ENCODE measurements around the gene ROCK2. TPM values are rescaled to one million over a fixed set of nuclear protein-coding genes. Genes with fewer than 3 reads are reported as not detected.
A peak's percentile ranks its signal among the peaks of the same experiment; 100 is the strongest.

The ROCK2 gene
- total and polyA plus RNA-seq, 2 of the 13 experiments (the other 11 are each of a cell fraction or from before 2014, with no cell fraction given) = 38.1 to 119 TPM

DNA sequence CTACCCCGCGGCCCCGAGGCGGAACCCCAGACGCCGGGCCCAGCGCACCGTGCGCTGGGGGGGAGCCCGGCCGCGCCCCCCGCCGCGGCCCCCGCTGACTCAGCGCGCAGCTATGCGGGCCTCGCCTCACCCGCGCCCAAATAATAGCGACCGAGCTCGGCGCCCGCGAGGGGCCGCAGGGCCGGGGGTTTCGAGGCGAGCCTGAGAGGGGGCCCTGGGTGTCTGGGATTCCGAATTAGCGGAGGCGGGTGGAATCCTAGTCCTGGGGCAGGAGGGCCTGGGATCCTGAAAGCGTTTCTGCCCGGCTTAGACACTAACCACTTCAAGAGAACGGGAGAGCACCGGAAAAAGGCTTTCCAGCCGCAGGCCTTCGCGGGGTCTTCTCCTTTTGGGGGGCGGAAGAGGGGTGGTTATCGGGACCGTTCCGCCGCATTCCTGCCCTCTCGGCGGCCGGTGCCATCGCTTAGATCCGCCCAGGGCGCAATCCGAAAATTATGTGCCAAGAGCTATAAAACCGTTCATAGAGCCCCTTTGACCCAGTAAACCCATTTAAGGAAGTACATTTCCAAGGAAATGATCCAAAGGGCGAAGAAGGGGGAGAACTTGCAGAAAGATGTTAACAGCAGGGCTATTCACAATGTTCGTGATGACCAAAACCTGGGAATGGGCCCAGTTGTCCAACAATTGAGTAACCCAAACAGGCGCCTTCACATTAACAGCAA, 681 bp upstream of the ROCK2 start (continued):
- TF ChIP-seq, protein P1, sequence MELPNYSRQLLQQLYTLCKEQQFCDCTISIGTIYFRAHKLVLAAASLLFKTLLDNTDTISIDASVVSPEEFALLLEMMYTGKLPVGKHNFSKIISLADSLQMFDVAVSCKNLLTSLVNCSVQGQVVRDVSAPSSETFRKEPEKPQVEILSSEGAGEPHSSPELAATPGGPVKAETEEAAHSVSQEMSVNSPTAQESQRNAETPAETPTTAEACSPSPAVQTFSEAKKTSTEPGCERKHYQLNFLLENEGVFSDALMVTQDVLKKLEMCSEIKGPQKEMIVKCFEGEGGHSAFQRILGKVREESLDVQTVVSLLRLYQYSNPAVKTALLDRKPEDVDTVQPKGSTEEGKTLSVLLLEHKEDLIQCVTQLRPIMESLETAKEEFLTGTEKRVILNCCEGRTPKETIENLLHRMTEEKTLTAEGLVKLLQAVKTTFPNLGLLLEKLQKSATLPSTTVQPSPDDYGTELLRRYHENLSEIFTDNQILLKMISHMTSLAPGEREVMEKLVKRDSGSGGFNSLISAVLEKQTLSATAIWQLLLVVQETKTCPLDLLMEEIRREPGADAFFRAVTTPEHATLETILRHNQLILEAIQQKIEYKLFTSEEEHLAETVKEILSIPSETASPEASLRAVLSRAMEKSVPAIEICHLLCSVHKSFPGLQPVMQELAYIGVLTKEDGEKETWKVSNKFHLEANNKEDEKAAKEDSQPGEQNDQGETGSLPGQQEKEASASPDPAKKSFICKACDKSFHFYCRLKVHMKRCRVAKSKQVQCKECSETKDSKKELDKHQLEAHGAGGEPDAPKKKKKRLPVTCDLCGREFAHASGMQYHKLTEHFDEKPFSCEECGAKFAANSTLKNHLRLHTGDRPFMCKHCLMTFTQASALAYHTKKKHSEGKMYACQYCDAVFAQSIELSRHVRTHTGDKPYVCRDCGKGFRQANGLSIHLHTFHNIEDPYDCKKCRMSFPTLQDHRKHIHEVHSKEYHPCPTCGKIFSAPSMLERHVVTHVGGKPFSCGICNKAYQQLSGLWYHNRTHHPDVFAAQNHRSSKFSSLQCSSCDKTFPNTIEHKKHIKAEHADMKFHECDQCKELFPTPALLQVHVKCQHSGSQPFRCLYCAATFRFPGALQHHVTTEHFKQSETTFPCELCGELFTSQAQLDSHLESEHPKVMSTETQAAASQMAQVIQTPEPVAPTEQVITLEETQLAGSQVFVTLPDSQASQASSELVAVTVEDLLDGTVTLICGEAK (IDR thresholded peaks at IDR 0.05) = no peak
- TF ChIP-seq, protein P1 (CRISPR knock-in tag; IDR thresholded peaks at IDR 0.05) = peak; percentile 73
- TF ChIP-seq HDAC2 (CRISPR knock-in tag; IDR thresholded peaks at IDR 0.05) = peak; percentile 28; the same call in 1 of the 2 replicates
- TF ChIP-seq ZSCAN31 (CRISPR knock-in tag; IDR thresholded peaks at IDR 0.05; ENCODE audit: low read depth) = peak; percentile 83
- TF ChIP-seq ZNF263 (CRISPR knock-in tag; IDR thresholded peaks at IDR 0.05) = 0 out of 2 replicates have a peak, but pooled peaks have one; percentile 3
- peak; percentile 44 for TF ChIP-seq HIVEP1 (CRISPR knock-in tag; IDR thresholded peaks at IDR 0.05)
- no peak for TF ChIP-seq ZNF253 (CRISPR knock-in tag; IDR thresholded peaks at IDR 0.05; ENCODE audit: borderline replicate concordance)
- TF ChIP-seq, protein P2, sequence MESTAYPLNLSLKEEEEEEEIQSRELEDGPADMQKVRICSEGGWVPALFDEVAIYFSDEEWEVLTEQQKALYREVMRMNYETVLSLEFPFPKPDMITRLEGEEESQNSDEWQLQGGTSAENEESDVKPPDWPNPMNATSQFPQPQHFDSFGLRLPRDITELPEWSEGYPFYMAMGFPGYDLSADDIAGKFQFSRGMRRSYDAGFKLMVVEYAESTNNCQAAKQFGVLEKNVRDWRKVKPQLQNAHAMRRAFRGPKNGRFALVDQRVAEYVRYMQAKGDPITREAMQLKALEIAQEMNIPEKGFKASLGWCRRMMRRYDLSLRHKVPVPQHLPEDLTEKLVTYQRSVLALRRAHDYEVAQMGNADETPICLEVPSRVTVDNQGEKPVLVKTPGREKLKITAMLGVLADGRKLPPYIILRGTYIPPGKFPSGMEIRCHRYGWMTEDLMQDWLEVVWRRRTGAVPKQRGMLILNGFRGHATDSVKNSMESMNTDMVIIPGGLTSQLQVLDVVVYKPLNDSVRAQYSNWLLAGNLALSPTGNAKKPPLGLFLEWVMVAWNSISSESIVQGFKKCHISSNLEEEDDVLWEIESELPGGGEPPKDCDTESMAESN (CRISPR knock-in tag; conservative IDR thresholded peaks at IDR 0.05) = peak; percentile 94
- TF ChIP-seq, protein P3, sequence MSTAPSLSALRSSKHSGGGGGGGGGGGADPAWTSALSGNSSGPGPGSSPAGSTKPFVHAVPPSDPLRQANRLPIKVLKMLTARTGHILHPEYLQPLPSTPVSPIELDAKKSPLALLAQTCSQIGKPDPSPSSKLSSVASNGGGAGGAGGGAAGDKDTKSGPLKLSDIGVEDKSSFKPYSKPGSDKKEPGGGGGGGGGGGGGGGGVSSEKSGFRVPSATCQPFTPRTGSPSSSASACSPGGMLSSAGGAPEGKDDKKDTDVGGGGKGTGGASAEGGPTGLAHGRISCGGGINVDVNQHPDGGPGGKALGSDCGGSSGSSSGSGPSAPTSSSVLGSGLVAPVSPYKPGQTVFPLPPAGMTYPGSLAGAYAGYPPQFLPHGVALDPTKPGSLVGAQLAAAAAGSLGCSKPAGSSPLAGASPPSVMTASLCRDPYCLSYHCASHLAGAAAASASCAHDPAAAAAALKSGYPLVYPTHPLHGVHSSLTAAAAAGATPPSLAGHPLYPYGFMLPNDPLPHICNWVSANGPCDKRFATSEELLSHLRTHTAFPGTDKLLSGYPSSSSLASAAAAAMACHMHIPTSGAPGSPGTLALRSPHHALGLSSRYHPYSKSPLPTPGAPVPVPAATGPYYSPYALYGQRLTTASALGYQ (CRISPR knock-in tag; IDR thresholded peaks at IDR 0.05) = peak; percentile 31; the same call in 1 of the 2 replicates
- TF ChIP-seq, protein P4, sequence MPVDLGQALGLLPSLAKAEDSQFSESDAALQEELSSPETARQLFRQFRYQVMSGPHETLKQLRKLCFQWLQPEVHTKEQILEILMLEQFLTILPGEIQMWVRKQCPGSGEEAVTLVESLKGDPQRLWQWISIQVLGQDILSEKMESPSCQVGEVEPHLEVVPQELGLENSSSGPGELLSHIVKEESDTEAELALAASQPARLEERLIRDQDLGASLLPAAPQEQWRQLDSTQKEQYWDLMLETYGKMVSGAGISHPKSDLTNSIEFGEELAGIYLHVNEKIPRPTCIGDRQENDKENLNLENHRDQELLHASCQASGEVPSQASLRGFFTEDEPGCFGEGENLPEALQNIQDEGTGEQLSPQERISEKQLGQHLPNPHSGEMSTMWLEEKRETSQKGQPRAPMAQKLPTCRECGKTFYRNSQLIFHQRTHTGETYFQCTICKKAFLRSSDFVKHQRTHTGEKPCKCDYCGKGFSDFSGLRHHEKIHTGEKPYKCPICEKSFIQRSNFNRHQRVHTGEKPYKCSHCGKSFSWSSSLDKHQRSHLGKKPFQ (CRISPR knock-in tag; IDR thresholded peaks at IDR 0.05; ENCODE audit: insufficient replicate concordance) = no peak
- 0 out of 2 replicates have a peak, but pooled peaks have one; percentile 30 for TF ChIP-seq ZNF468 (CRISPR knock-in tag; IDR thresholded peaks at IDR 0.05)
- no peak for TF ChIP-seq NKX3-1 (CRISPR knock-in tag; IDR thresholded peaks at IDR 0.05)
- TF ChIP-seq ZNF607 (CRISPR knock-in tag; IDR thresholded peaks at IDR 0.05; ENCODE audit: borderline replicate concordance) = peak; percentile 79; the same call in 1 of the 2 replicates
- peak; percentile 63 for TF ChIP-seq TBX2 (CRISPR knock-in tag; IDR thresholded peaks at IDR 0.05; ENCODE audit: borderline replicate concordance)

All from HepG2 (cell line).